Testis (tissue), 3 donors: Measurements from ENCODE around the gene MYO1D. TPM values are rescaled to one million over a fixed set of nuclear protein-coding genes. Genes with fewer than 3 reads are reported as not detected.
"Not testable (repeated sequence)": the region's sequence is repeated elsewhere in the genome, so short reads cannot be mapped to it uniquely, and the experiment has no call there.

ENCODE experiments used
- DNase-seq: peaks from one replicate; pipeline ENCODE4 v3.0.0-alpha.2; 2019
- H3K27ac ChIP-seq, 2 donors: fragments of 200-600 bp; sonication (generic); one replicate each; pipeline ENCODE4 v1.5.1; 2019
- H3K27me3 ChIP-seq: fragments of 200-600 bp; sonication (generic); one replicate; pipeline ENCODE4 v1.5.1; 2019
- H3K36me3 ChIP-seq: fragments of 200-600 bp; sonication (generic); one replicate; pipeline ENCODE4 v1.5.1; 2017; ENCODE audit warnings: low read depth; ENCODE audit errors: missing control alignments
- H3K4me1 ChIP-seq: fragments of 200-600 bp; sonication (generic); one replicate; pipeline ENCODE4 v1.5.1; 2019
- H3K4me3 ChIP-seq, 2 donors: fragments of 200-600 bp; sonication (generic); one replicate each; pipeline ENCODE4 v1.5.1; 2017 to 2019
- H3K9me3 ChIP-seq: fragments of 200-600 bp; sonication (generic); one replicate; pipeline ENCODE4 v1.5.1; 2017
- CTCF ChIP-seq, 3 experiments: fragments of 450-650 bp in 2 of 3; fragments of 200-600 bp in 1 of 3; sonication (generic) in 1 of 3; IDR thresholded peaks; one replicate each; pipeline ENCODE4 v1.5.1; 2016 to 2019; ENCODE audit warnings: antibody characterized with exemption in 3 of 3, mild to moderate bottlenecking in 2 of 3, moderate library complexity in 1 of 3
- POLR2A ChIP-seq: fragments of 450-650 bp; IDR thresholded peaks from one replicate; pipeline ENCODE4 v1.6.1; 2017; ENCODE audit warnings: antibody characterized with exemption, mild to moderate bottlenecking, moderate library complexity
- WGBS, 2 donors: methylation state at CpG; one replicate each; pipeline ENCODE4 v1.1.5; 2018; 5-methylcytosine and 5-hydroxymethylcytosine counted together
- intact Hi-C: fragments of 100-400 bp; cut with DNase I; formaldehyde crosslinking; loops from one replicate; pipeline ENCODE4 v1.15.1; 2023; ENCODE audit warnings: low total_unique reads
- polyA plus RNA-seq: library from polyadenylated mRNA; stranded (reverse); fragments of 350-450 nt; fragmentation: Illumina TruSeq; extraction: RNeasy Lipid Tissue Mini Kit (QIAGEN cat#74804); gene quantifications from one replicate; pipeline ENCODE4 v1.2.3, GENCODE V29; 2014; ENCODE audit warnings: low read depth, low replicate concordance; ENCODE audit not compliant: insufficient read depth
- total RNA-seq, 2 donors: library from RNA; depleted of rRNA; stranded (reverse); fragments of >200 nt; gene quantifications; one replicate each; pipeline ENCODE4 v1.2.3, GENCODE V29; 2016

MYO1D gene
- total and polyA plus RNA-seq, 3 donors from 2014 or later: 29.5 to 34.1 (median 33.6) TPM

DNA sequence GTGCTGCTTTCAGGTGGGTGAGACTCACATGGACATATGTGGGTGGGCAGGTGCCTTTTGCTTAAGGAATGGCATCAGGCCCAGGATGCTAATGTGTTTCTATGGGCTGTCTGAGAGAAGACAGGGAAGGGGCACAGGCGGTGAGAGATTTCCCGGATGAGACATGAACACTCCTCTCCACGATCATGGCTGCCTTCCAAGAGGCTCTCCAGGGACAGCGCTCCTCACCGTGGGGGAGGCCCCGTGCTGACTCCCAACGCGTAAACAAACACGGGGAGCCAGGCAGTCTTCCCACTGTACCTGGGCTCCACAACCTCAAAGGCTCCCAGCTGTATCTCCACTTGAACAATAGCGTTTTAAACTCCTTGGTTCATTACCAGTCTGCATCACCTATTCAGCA, 347.3 kb downstream of the MYO1D start:
- intact Hi-C loops: no loop called here
- 45 to 71% methylated on average over 10 of the region's 10 CpGs for WGBS, 2 donors
- no peak for TF ChIP-seq CTCF (IDR thresholded peaks at IDR 0.05)
- TF ChIP-seq POLR2A: no peak
- Histone ChIP-seq H3K4me3 (no peak overlapping the region), H3K9me3 (no peaks in the 10 kb centered on the region), H3K27ac (no peak overlapping the region), H3K4me1 (no peaks in the 10 kb centered on the region), H3K36me3 (no peaks in the 10 kb centered on the region), H3K27me3 (no peaks in the 10 kb centered on the region)
- DNase-seq: no peak

DNA sequence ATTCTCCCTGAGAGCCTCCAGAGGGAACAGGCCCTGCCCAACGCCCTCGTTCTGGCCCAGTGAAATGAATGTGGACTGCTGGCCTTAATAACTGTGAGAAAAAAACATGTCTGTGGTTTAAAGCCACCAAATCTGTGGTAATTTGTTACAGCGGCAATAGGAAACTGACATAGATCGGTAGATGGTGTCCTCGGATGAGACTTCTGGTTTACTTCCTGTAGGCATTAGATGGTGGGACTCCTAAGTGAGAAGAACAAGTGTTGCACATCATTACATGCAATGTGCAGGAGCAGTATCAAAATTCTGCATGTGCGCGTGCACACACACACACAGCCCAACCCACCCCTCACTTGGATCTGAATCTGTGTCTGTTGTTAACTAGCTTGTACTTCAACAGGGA, 348.1 kb downstream of the MYO1D start:
- no peaks in the 10 kb centered on the region for H3K4me1 ChIP-seq
- intact Hi-C loops: no loop called here
- no peaks in the 10 kb centered on the region for H3K36me3 ChIP-seq
- no peak overlapping the region for H3K27ac ChIP-seq
- no peak overlapping the region for H3K4me3 ChIP-seq
- TF ChIP-seq POLR2A: no peak
- TF ChIP-seq CTCF (IDR thresholded peaks at IDR 0.05): no peak
- WGBS, 2 donors: 79 to 84% methylated on average over 7 of the region's 7 CpGs
- H3K9me3 ChIP-seq: no peaks in the 10 kb centered on the region
- DNase-seq: no peak
- no peaks in the 10 kb centered on the region for H3K27me3 ChIP-seq

DNA sequence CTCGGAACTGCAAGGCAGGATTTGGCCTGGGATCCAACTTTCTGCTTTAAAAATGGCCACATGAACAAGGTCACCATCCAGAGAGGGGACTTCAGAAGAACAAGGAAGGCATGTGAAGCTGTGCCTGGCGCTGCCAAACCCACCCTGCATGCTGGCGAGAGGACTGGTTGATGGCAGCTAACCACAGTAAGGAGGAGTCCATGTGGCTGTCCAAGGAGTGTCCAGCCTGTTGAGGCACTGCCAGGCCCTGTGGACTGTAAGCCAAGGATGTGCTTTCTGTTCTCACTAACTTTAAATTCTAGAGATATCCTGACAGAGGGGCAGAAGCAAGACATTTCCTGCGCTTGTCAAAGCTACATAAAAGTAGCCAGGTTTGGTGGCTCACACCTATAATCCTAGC, 349.8 kb downstream of the MYO1D start:
- TF ChIP-seq POLR2A (no peak), CTCF (IDR thresholded peaks at IDR 0.05) (no peak)
- Histone ChIP-seq H3K27ac (no peak overlapping the region), H3K4me1 (no peaks in the 10 kb centered on the region), H3K27me3 (no peaks in the 10 kb centered on the region), H3K36me3 (no peaks in the 10 kb centered on the region), H3K4me3 (no peak overlapping the region), H3K9me3 (no peaks in the 10 kb centered on the region)
- intact Hi-C loops: no loop called here
- DNase-seq: no peak
- WGBS, 2 donors: 93 to 98% methylated on average over 4 of the region's 4 CpGs

DNA sequence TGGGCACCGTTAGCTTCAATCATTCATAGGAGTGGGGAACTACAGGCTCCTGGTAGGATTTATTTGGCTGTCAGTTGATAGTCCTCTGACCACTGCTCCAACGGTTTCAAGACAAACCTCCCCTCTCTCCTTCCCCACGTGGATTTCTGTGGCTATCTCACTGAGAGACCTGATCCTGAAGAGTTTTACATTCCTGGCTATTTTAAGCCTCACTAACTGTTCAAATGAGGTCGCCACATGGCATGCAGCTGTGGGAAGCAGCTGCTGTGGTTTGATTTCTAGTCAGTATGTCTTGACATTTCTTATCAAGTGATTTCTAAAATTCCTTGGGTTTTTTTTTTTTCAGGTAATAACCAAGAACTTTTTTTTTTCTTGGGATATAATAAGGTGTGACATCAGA, 351.8 kb downstream of the MYO1D start:
- WGBS, 2 donors: 28 to 39% methylated on average over 4 of the region's 4 CpGs
- no peak for DNase-seq

DNA sequence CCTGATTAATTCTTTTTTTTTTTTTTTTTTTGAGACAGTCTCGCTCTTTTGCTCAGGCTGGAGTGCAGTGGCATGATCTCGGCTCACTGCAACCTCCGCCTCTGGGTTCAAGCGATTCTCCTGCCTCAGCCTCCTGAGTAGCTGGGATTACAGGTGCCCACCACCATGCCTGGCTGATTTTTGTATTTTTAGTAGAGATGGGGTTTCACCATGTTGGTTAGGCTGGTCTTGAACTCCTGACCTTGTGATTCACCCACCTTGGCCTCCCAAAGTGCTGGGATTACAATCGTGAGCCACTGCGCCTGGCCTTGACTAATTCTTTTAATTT, 352.4 kb downstream of the MYO1D start:
- H3K36me3 ChIP-seq, intact Hi-C loops, H3K4me3 ChIP-seq, H3K27me3 ChIP-seq, H3K9me3 ChIP-seq, DNase-seq, H3K4me1 ChIP-seq, H3K27ac ChIP-seq: not testable (repeated sequence)
- WGBS, 2 donors: 87% methylated on average over 6 of the region's 6 CpGs

More for the DNA sequence above, 351.8 kb downstream of the MYO1D start:
- TF ChIP-seq POLR2A (no peak), CTCF (IDR thresholded peaks at IDR 0.05) (no peak)
- Histone ChIP-seq H3K4me3 (no peak overlapping the region), H3K4me1 (peaks cover 3% of the 10 kb centered on the region), H3K27ac (no peak overlapping the region), H3K9me3 (no peaks in the 10 kb centered on the region), H3K27me3 (no peaks in the 10 kb centered on the region), H3K36me3 (no peaks in the 10 kb centered on the region)
- intact Hi-C loops: no loop called here
